Measurements from ENCODE around the gene UPK3BL2.
"Not testable (repeated sequence)": the region's sequence is repeated elsewhere in the genome, so short reads cannot be mapped to it uniquely, and the experiment has no call there.

GRCh38 chr7:102546353-102546752 is 2.9 kb upstream of the UPK3BL2 start:
- TF ChIP-seq EZH2 (IDR thresholded peaks at IDR 0.05; ENCODE audit: low read depth); CTCF (conservative IDR thresholded peaks at IDR 0.05): not testable (repeated sequence)
